Vagina (tissue), 2 donors: ENCODE results near the gene SLC16A8.

ENCODE experiments used
- CTCF ChIP-seq, 3 experiments: fragments of 450-650 bp in 2 of 3; fragments of 200-600 bp in 1 of 3; sonication (generic) in 1 of 3; IDR thresholded peaks; one replicate each; pipeline ENCODE4 v1.5.1; 2017 to 2019; ENCODE audit warnings: antibody characterized with exemption in 3 of 3, mild to moderate bottlenecking in 2 of 3, moderate library complexity in 2 of 3
- POLR2A ChIP-seq, 2 donors: fragments of 450-650 bp; IDR thresholded peaks; one replicate each; pipeline ENCODE4 v1.6.1; 2017; ENCODE audit warnings: antibody characterized with exemption in 2 of 2, mild to moderate bottlenecking in 2 of 2, moderate library complexity in 2 of 2
- POLR2AphosphoS5 ChIP-seq, 2 donors: sonication (generic); formaldehyde crosslinking; IDR thresholded peaks; one replicate each; pipeline ENCODE4 v1.9.0; 2017; ENCODE audit warnings: antibody characterized with exemption in 2 of 2, mild to moderate bottlenecking in 2 of 2, low read depth in 1 of 2; ENCODE audit not compliant: insufficient read depth in 1 of 2

- TF ChIP-seq CTCF (IDR thresholded peaks at IDR 0.05) = no peak
- no peak for TF ChIP-seq POLR2A (IDR thresholded peaks at IDR 0.05)
- TF ChIP-seq POLR2AphosphoS5 (IDR thresholded peaks at IDR 0.05; ENCODE audit: insufficient read depth in 1 of 2, low read depth in 1 of 2) = no peak
These were observed 2.4 kb downstream of the SLC16A8 start for GRCh38 chr22:38081636-38081940.
